GM18873 (cell line): ENCODE data around the gene MYBPC2.

ENCODE experiments used
- ATAC-seq: cut with Tn5 transposase; IDR thresholded peaks from one replicate; pipeline ENCODE4 v1.9.1; 2021; ENCODE audit warnings: mild to moderate bottlenecking, moderate library complexity, moderate number of reproducible peaks; ENCODE audit not compliant: unreplicated experiment, low FRiP score

MYBPC2 gene

GRCh38 chr19:50477751-50478515 lies 45.2 kb downstream of the MYBPC2 start:
- ATAC-seq, result no peak

- no peak for ATAC-seq
Observed at GRCh38 chr19:50478901-50479715, 46.4 kb downstream of the MYBPC2 start.

- no peak for ATAC-seq
Observed at GRCh38 chr19:50479761-50480251, 47.1 kb downstream of the MYBPC2 start.

- ATAC-seq, result no peak
Observed at GRCh38 chr19:50480281-50481111, 47.8 kb downstream of the MYBPC2 start.

GRCh38 chr19:50481351-50482149 lies 48.9 kb downstream of the MYBPC2 start:
- ATAC-seq, result no peak

GRCh38 chr19:50482271-50482855 lies 49.7 kb downstream of the MYBPC2 start:
- ATAC-seq, result no peak

- ATAC-seq, result no peak
Observed at GRCh38 chr19:50482916-50483315, 50.2 kb downstream of the MYBPC2 start.

- no peak for ATAC-seq
Observed at GRCh38 chr19:50485284-50485955, 52.7 kb downstream of the MYBPC2 start.

GRCh38 chr19:50486823-50487515 lies 54.3 kb downstream of the MYBPC2 start:
- no peak for ATAC-seq

GRCh38 chr19:50488389-50489194 lies 55.9 kb downstream of the MYBPC2 start:
- no peak for ATAC-seq

- ATAC-seq, result no peak
Observed at GRCh38 chr19:50489461-50490011, 56.8 kb downstream of the MYBPC2 start.

- ATAC-seq, result no peak
Observed at GRCh38 chr19:50490411-50490811, 57.7 kb downstream of the MYBPC2 start.

- ATAC-seq, result no peak
Observed at GRCh38 chr19:50490991-50491472, 58.3 kb downstream of the MYBPC2 start.

- ATAC-seq, result no peak
Observed at GRCh38 chr19:50492303-50493052, 59.8 kb downstream of the MYBPC2 start.

- ATAC-seq, result no peak
Observed at GRCh38 chr19:50493171-50493570, 60.5 kb downstream of the MYBPC2 start.
